Keratinocyte (primary cell): ENCODE results near the gene AASDHPPT. TPM values are rescaled to one million over a fixed set of nuclear protein-coding genes. Genes with fewer than 3 reads are reported as not detected.

Experiments used
- DNase-seq: peaks from one replicate; pipeline ENCODE4 v3.0.0-alpha.2; 2011; ENCODE audit warnings: low read depth, missing footprints, low spot score
- FAIRE-seq: peaks from 2 replicates; lab custom pipeline; 2011; peaks lifted over from hg19 to GRCh38; lab: Jason Lieb, UNC
- H2AFZ ChIP-seq: 2 replicates; pipeline ENCODE4 v1.6.0; 2012; ENCODE audit warnings: low read length, control low read depth, inconsistent platforms; ENCODE audit not compliant: control insufficient read depth
- H3K27ac ChIP-seq: 2 replicates; pipeline ENCODE4 v1.5.1; 2011; ENCODE audit warnings: low read length; ENCODE audit not compliant: control insufficient read depth, insufficient read depth
- H3K27me3 ChIP-seq: 3 replicates; pipeline ENCODE4 v1.6.0; 2011; ENCODE audit warnings: low read length; ENCODE audit not compliant: control insufficient read depth, insufficient read depth; ENCODE audit errors: extremely low read depth
- H3K36me3 ChIP-seq, 2 experiments: 2 replicates in 1 of 2; 3 replicates in 1 of 2; pipeline ENCODE4 v1.5.1; 2011; ENCODE audit warnings: low read length in 2 of 2, mild to moderate bottlenecking in 1 of 2; ENCODE audit not compliant: control insufficient read depth in 2 of 2, insufficient read depth in 2 of 2; ENCODE audit errors: extremely low read depth in 1 of 2
- H3K4me1 ChIP-seq: 3 replicates; pipeline ENCODE4 v1.5.1; 2011; ENCODE audit warnings: low read length; ENCODE audit not compliant: control insufficient read depth, insufficient read depth; ENCODE audit errors: extremely low read depth
- H3K4me2 ChIP-seq: 3 replicates; pipeline ENCODE4 v1.6.0; 2011; ENCODE audit warnings: low read depth, low read length; ENCODE audit not compliant: control insufficient read depth, insufficient read depth; ENCODE audit errors: extremely low read depth
- H3K4me3 ChIP-seq, 3 experiments: fragments of 200-600 bp in 1 of 3; sonication (generic) in 1 of 3; 2 replicates in 2 of 3; 3 replicates in 1 of 3; pipeline ENCODE4 v1.5.1; 2011 to 2016; ENCODE audit warnings: low read length in 3 of 3, mild to moderate bottlenecking in 3 of 3, control low read depth in 2 of 3, inconsistent platforms in 1 of 3, low read depth in 1 of 3, mixed read lengths in 1 of 3, mixed run types in 1 of 3, moderate library complexity in 1 of 3; ENCODE audit not compliant: control insufficient read depth in 2 of 3, insufficient read depth in 2 of 3; ENCODE audit errors: extremely low read depth in 1 of 3
- H3K79me2 ChIP-seq: 2 replicates; pipeline ENCODE4 v1.6.0; 2012; ENCODE audit warnings: low read length; ENCODE audit not compliant: control insufficient read depth, insufficient read depth
- H3K9ac ChIP-seq: 3 replicates; pipeline ENCODE4 v1.6.0; 2011; ENCODE audit warnings: low read length; ENCODE audit not compliant: control insufficient read depth, insufficient read depth; ENCODE audit errors: extremely low read depth
- H3K9me1 ChIP-seq: 3 replicates; pipeline ENCODE4 v1.6.0; 2011; ENCODE audit warnings: low read length; ENCODE audit not compliant: control insufficient read depth, insufficient read depth; ENCODE audit errors: extremely low read depth
- H3K9me3 ChIP-seq: 2 replicates; pipeline ENCODE4 v1.5.1; 2012; ENCODE audit warnings: low read depth, low read length; ENCODE audit not compliant: control insufficient read depth
- H4K20me1 ChIP-seq: 3 replicates; pipeline ENCODE4 v1.6.0; 2011; ENCODE audit warnings: low read length; ENCODE audit not compliant: control insufficient read depth, insufficient read depth; ENCODE audit errors: extremely low read depth
- CTCF ChIP-seq, 3 experiments: IDR thresholded peaks in 1 of 3; conservative IDR thresholded peaks in 1 of 3; optimal IDR thresholded peaks in 1 of 3; 2 replicates in 2 of 3; 3 replicates in 1 of 3; pipeline versions ENCODE3 to v1.5.1; 2011; ENCODE audit warnings: low read length in 3 of 3, mild to moderate bottlenecking in 3 of 3, moderate library complexity in 2 of 3, control low read depth in 1 of 3, inconsistent platforms in 1 of 3; ENCODE audit not compliant: insufficient read depth in 2 of 3; ENCODE audit errors: extremely low read depth in 1 of 3
- EZH2 ChIP-seq: IDR thresholded peaks from one replicate; pipeline ENCODE4 v1.6.1; 2012; ENCODE audit warnings: inconsistent platforms, mild to moderate bottlenecking, low read length, moderate library complexity
- dilution Hi-C: fragments of 300-500 bp; cut with MboI; formaldehyde crosslinking; loops from one replicate; pipeline ENCODE4 v1.7.0; 2020; ENCODE audit warnings: low sequenced_read_pairs; ENCODE audit not compliant: extremely low pct_ligation_motif_present
- polyA plus RNA-seq, 5 experiments: library from polyadenylated mRNA; depleted of rRNA in 3 of 5; stranded (reverse) in 3 of 5; stranded (forward) in 1 of 5; unstranded in 1 of 5; fragments of >200 nt; gene quantifications; 1 replicate in 1 of 5; 2 replicates in 3 of 5; 3 replicates in 1 of 5; pipeline versions ENCODE4 v1.2.1 to v1.2.3, GENCODE V29; 2011 to 2012; ENCODE audit warnings: missing spikeins in 2 of 5, low read depth in 1 of 5, low replicate concordance in 1 of 5

AASDHPPT gene
- polyA plus RNA-seq, 1 donor (not counting 4 experiments of a cell fraction or from before 2014, with no cell fraction given): 53.0 TPM

DNA sequence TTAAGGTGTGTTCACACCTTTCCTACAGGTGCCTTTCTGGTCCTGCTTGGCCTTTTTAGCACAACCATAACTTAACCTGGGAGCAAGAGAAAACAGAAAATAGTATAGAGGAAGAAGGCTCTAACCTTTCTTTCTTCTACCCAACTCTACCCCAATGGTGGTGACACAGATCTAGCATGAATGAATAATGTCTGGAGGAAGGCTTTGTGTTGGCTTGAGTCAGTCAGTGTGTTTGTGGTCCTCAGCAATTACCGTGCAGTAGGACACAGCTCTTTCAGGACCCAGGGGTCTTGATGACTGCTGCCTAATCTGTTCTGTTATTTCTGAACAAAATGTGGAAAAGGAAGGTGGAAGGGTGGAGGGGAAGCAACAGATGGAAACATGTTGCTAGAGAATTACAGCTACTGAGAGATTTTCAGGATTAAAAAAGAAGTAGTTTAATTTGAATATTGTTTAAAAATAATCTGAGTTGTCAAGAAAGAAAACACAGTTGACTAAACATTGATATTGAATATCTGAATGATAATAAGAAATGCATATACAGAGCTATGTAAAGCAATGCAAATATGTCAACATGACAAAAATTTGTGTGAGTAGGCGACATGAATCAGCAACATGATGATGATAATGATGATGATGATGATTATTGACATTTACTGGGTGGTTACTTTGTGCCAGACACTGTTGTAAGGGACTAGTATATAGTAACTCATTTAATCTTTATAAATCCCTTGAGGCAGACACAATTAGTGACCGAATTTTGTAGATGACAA is 55.3 kb downstream of the AASDHPPT start:
- Histone ChIP-seq H3K4me3 (no peak overlapping the region), H3K79me2 (no peaks in the 10 kb centered on the region), H3K36me3 (no peaks in the 10 kb centered on the region), H3K9me1 (no peaks in the 10 kb centered on the region), H2AFZ (no peak overlapping the region), H3K27ac (no peak overlapping the region), H3K9ac (no peak overlapping the region), H3K4me2 (no peak overlapping the region), H3K9me3 (no peaks in the 10 kb centered on the region), H3K4me1 (no peaks in the 10 kb centered on the region), H3K27me3 (no peaks in the 10 kb centered on the region), H4K20me1 (no peaks in the 10 kb centered on the region)
- TF ChIP-seq EZH2 (no peak), CTCF (optimal IDR thresholded peaks at IDR 0.05 in 1 of 3, IDR thresholded peaks at IDR 0.05 in 1 of 3, conservative IDR thresholded peaks at IDR 0.05 in 1 of 3; ENCODE audit: extremely low read depth in 1 of 3, insufficient read depth in 2 of 3, low read length in 3 of 3) (no peak)
- DNase-seq (no peak), FAIRE-seq (no peak)
- dilution Hi-C loops: no loop called here

DNA sequence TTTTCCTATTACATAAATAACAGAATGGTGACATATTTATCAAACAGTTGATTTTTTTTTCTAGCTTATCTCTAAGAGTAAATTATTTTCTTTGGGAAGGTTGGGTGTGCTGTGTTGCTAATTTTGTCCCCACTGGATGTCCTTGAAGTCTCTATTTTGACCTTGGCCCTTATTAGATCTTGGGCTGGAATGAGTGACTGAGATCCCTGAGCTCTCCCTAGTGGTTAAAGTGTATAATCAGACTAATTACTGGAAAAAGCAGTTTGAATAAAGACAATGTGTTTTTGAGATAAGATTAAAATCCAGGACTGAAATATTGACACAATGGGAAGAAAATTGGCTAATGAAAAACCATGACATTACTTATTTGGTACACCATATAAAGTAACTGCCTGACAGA is 56.1 kb downstream of the AASDHPPT start:
- Histone ChIP-seq H3K9ac (no peak overlapping the region), H3K27me3 (no peaks in the 10 kb centered on the region), H3K4me1 (no peaks in the 10 kb centered on the region), H3K4me3 (no peak overlapping the region), H3K9me3 (no peaks in the 10 kb centered on the region), H3K36me3 (no peaks in the 10 kb centered on the region), H3K9me1 (no peaks in the 10 kb centered on the region), H3K27ac (no peak overlapping the region), H4K20me1 (no peaks in the 10 kb centered on the region), H3K4me2 (no peak overlapping the region), H3K79me2 (no peaks in the 10 kb centered on the region), H2AFZ (no peak overlapping the region)
- no peak for FAIRE-seq
- TF ChIP-seq CTCF (optimal IDR thresholded peaks at IDR 0.05 in 1 of 3, IDR thresholded peaks at IDR 0.05 in 1 of 3, conservative IDR thresholded peaks at IDR 0.05 in 1 of 3; ENCODE audit: extremely low read depth in 1 of 3, insufficient read depth in 2 of 3, low read length in 3 of 3): peak in 2 of 3 experiments; percentile 19 to 34
- TF ChIP-seq EZH2: no peak
- dilution Hi-C loops: no loop called here
- no peak for DNase-seq
